HCT116 (cell line): ENCODE results near the gene MFSD6. TPM values are rescaled to one million over a fixed set of nuclear protein-coding genes. Genes with fewer than 3 reads are reported as not detected.

ENCODE experiments used
- ATAC-seq: fragments of 200-7000 bp; cut with Tn5 transposase; 2 replicates; pipeline ENCODE4 v1.9.1; 2020; ENCODE audit warnings: mild to moderate bottlenecking, moderate library complexity
- BruUV-seq: library from RNA; stranded (reverse); fragments of 400-500 nt; replicated peaks from 2 replicates; lab custom pipeline; 2021; lab: Mats Ljungman, UMichigan
- CTCF ChIA-PET: fragments of 300-600 bp; sonication (Branson Sonifier 250); formaldehyde crosslinking; loops from one replicate; lab custom pipeline; 2021; ENCODE audit warnings: antibody characterized with exemption; lab: Charles Lee
- POLR2A ChIA-PET: fragments of 300-600, 350-600 bp; sonication (Branson Sonifier 250); formaldehyde crosslinking; loops from one replicate; lab custom pipeline; 2021; ENCODE audit warnings: antibody characterized with exemption; lab: Charles Lee
- RAD21 ChIA-PET, 2 experiments: fragments of 300-600 bp; sonication (Branson Sonifier 250); formaldehyde crosslinking; loops; one replicate each; lab custom pipeline; 2023; ENCODE audit warnings: low total read pairs in 2 of 2; ENCODE audit not compliant: uncharacterized antibody in 2 of 2, unreplicated experiment in 2 of 2, low non-redundant PET in 1 of 2; lab: Charles Lee
- DNase-seq: peaks from one replicate; pipeline ENCODE4 v3.0.0-alpha.2; 2010; ENCODE audit warnings: low read depth, low spot score
- H2AFZ ChIP-seq: fragments of 200-600 bp; shearing (Covaris generic), sonication (generic); 2 replicates; pipeline ENCODE4 v1.6.1; 2017; ENCODE audit warnings: low read depth, mixed run types, mixed read lengths, antibody characterized with exemption, low read length; ENCODE audit not compliant: poor library complexity, severe bottlenecking
- H3K27ac ChIP-seq: 2 replicates; pipeline ENCODE4 v1.5.1; 2012; ENCODE audit warnings: low read depth, low read length
- H3K27me3 ChIP-seq: fragments of 200-600 bp; sonication (generic); 2 replicates; pipeline ENCODE4 v1.6.1; 2016; ENCODE audit warnings: mixed run types, low read length, mixed read lengths; ENCODE audit not compliant: insufficient read depth
- H3K36me3 ChIP-seq, 2 experiments: fragments of 200-500 bp in 1 of 2; fragments of 200-600 bp in 1 of 2; sonication (Bioruptor generic) in 1 of 2; sonication (generic) in 1 of 2; 2 replicates each; pipeline versions ENCODE4 v1.5.1 to v1.6.1; 2014 to 2016; ENCODE audit warnings: low read length in 2 of 2, inconsistent platforms in 1 of 2, mixed read lengths in 1 of 2, mixed run types in 1 of 2; ENCODE audit not compliant: insufficient read depth in 2 of 2, control insufficient read depth in 1 of 2
- H3K4me1 ChIP-seq, 2 experiments: fragments of 200-600 bp in 1 of 2; sonication (generic) in 1 of 2; 2 replicates each; pipeline versions ENCODE4 v1.5.1 to v1.6.1; 2012 to 2017; ENCODE audit warnings: low read length in 2 of 2, inconsistent platforms in 1 of 2, mild to moderate bottlenecking in 1 of 2, mixed read lengths in 1 of 2, mixed run types in 1 of 2, moderate library complexity in 1 of 2; ENCODE audit not compliant: insufficient read depth in 2 of 2, control insufficient read depth in 1 of 2
- H3K4me2 ChIP-seq: fragments of 200-600 bp; sonication (generic); 2 replicates; pipeline ENCODE4 v1.6.1; 2017; ENCODE audit warnings: mixed run types, low read length, mixed read lengths
- H3K4me3 ChIP-seq, 2 experiments: fragments of 200-600 bp in 1 of 2; sonication (generic) in 1 of 2; replicated peaks in 1 of 2; 2 replicates each; pipeline ENCODE4 v1.5.1; 2011 to 2016; ENCODE audit warnings: low read length in 2 of 2, control low read depth in 1 of 2, low read depth in 1 of 2, mild to moderate bottlenecking in 1 of 2, mixed read lengths in 1 of 2, mixed run types in 1 of 2
- H3K79me2 ChIP-seq: fragments of 200-600 bp; sonication (generic); 2 replicates; pipeline ENCODE4 v1.6.1; 2017; ENCODE audit warnings: mild to moderate bottlenecking, mixed run types, low read length, moderate library complexity, mixed read lengths; ENCODE audit not compliant: insufficient read depth
- H3K9ac ChIP-seq: fragments of 200-600 bp; sonication (generic); 2 replicates; pipeline ENCODE4 v1.6.1; 2016; ENCODE audit warnings: low read length, mixed read lengths
- H3K9me2 ChIP-seq: fragments of 200-600 bp; sonication (generic), shearing (Covaris generic); 2 replicates; pipeline ENCODE4 v1.6.1; 2017; ENCODE audit warnings: mixed run types, mild to moderate bottlenecking, moderate library complexity; ENCODE audit not compliant: insufficient read depth
- H3K9me3 ChIP-seq, 2 experiments: fragments of 200-500 bp in 1 of 2; fragments of 200-600 bp in 1 of 2; sonication (Bioruptor generic) in 1 of 2; sonication (generic) in 1 of 2; 2 replicates each; pipeline ENCODE4 v1.6.1; 2014 to 2017; ENCODE audit warnings: low read length in 2 of 2, mixed read lengths in 2 of 2, inconsistent platforms in 1 of 2, low read depth in 1 of 2, mild to moderate bottlenecking in 1 of 2, mixed run types in 1 of 2, moderate library complexity in 1 of 2; ENCODE audit not compliant: control insufficient read depth in 1 of 2, insufficient read depth in 1 of 2
- H4K20me1 ChIP-seq: fragments of 200-600 bp; sonication (generic), shearing (Covaris generic); 2 replicates; pipeline ENCODE4 v1.6.1; 2017; ENCODE audit warnings: mixed run types, mild to moderate bottlenecking, moderate library complexity; ENCODE audit not compliant: insufficient read depth
- CBX3 ChIP-seq: IDR thresholded peaks from 2 replicates; pipeline ENCODE4 v1.6.1; 2012; ENCODE audit warnings: low read depth
- EGR1 ChIP-seq: IDR thresholded peaks from 2 replicates; pipeline ENCODE4 v1.6.1; 2012; ENCODE audit warnings: low read depth
- ELF1 ChIP-seq: IDR thresholded peaks from 2 replicates; pipeline ENCODE4 v1.6.1; 2012; ENCODE audit warnings: low read depth, borderline replicate concordance
- EZH2 ChIP-seq: fragments of 200-600 bp; sonication (generic); IDR thresholded peaks from 2 replicates; pipeline ENCODE4 v1.6.1; 2017; ENCODE audit warnings: antibody characterized with exemption, mixed run types
- FOSL1 ChIP-seq: IDR thresholded peaks from 2 replicates; pipeline ENCODE4 v1.6.1; 2012; ENCODE audit warnings: low read depth
- POLR2A ChIP-seq: IDR thresholded peaks from 2 replicates; pipeline ENCODE4 v1.7.0; 2011; ENCODE audit warnings: borderline replicate concordance; ENCODE audit not compliant: insufficient read depth, insufficient read length; ENCODE audit errors: extremely low read depth
- POLR2AphosphoS5 ChIP-seq: IDR thresholded peaks from 2 replicates; pipeline ENCODE4 v1.6.1; 2011; ENCODE audit warnings: mild to moderate bottlenecking, low read depth, low read length, moderate library complexity
- RAD21 ChIP-seq: IDR thresholded peaks from 2 replicates; pipeline ENCODE4 v1.6.1; 2012; ENCODE audit warnings: low read depth, mild to moderate bottlenecking
- SRF ChIP-seq: IDR thresholded peaks from 2 replicates; pipeline ENCODE4 v1.6.1; 2012; ENCODE audit warnings: low read depth
- TCF7L2 ChIP-seq: IDR thresholded peaks from 2 replicates; pipeline ENCODE4 v1.7.0; 2011; ENCODE audit warnings: borderline replicate concordance, inconsistent platforms; ENCODE audit not compliant: insufficient read depth, insufficient read length; ENCODE audit errors: extremely low read depth
- ZFX ChIP-seq: fragments of 450-650 bp; IDR thresholded peaks from 2 replicates; pipeline ENCODE4 v1.6.1; 2017
- intact Hi-C: fragments of 100-400 bp; cut with micrococcal nuclease; formaldehyde crosslinking; loops from 2 replicates; pipeline ENCODE4 v1.10.0; 2022
- total RNA-seq: library from RNA; stranded (reverse); gene quantifications from one replicate; pipeline ENCODE4 v1.2.1, GENCODE V29; 2021; ENCODE audit not compliant: unreplicated experiment
- TF ChIP-seq, protein P1 (sequence below), 3 experiments: fragments of 200-600 bp in 1 of 3; sonication (generic) in 1 of 3; IDR thresholded peaks in 2 of 3; conservative IDR thresholded peaks in 1 of 3; 2 replicates each; pipeline ENCODE4 v1.5.1; 2012 to 2017; ENCODE audit warnings: low read depth in 2 of 3, low read length in 2 of 3, antibody characterized with exemption in 1 of 3, borderline replicate concordance in 1 of 3, control low read depth in 1 of 3, mild to moderate bottlenecking in 1 of 3, mixed read lengths in 1 of 3, mixed run types in 1 of 3, moderate library complexity in 1 of 3; ENCODE audit not compliant: insufficient read depth in 1 of 3
- TF ChIP-seq, protein P2 (sequence below): IDR thresholded peaks from 2 replicates; pipeline ENCODE4 v1.6.1; 2011; ENCODE audit warnings: mild to moderate bottlenecking, low read length, moderate library complexity; ENCODE audit not compliant: insufficient replicate concordance; ENCODE audit errors: extremely low read depth
- TF ChIP-seq, protein P3 (sequence below): IDR thresholded peaks from 2 replicates; pipeline ENCODE4 v1.6.1; 2012; ENCODE audit warnings: low read depth
- TF ChIP-seq, protein P4 (sequence below): IDR thresholded peaks from 2 replicates; pipeline ENCODE4 v1.6.1; 2012

Gene MFSD6
- total RNA-seq, 1 experiment from 2014 or later = 18.6 TPM

DNA sequence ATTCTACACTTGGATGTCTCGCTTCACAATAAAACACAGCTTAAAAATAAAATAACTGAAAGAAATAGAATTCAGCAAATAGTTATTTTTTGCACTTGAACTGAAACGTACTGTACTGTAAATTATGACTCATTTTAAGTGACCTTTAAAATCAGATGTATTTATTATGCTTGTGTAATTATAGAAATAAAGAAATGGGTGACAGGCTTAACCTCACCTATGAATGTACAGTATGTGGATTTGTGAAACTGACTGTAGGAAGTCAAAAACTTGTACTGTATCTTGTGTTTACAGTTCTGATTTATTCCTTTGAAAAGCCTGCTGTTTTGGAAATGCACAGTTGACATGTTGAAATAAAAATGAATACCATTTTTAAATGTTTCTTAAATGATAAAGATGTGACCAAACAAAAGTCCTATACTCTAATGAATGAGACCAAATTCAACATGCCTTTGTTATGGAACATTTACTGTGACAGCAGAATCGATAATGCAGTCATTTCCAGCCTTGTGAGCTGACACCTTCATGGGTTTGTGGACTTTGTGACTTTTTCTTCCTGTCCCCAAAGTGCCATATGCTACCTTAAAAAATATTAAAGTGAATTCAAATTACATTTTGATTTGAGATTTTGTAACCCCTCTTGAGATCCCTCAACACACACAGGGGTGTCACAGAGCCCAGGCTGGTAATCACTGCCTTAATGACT lies 93.7 kb downstream of the MFSD6 start:
- POLR2A ChIA-PET = no interaction called here
- no peaks in the 10 kb centered on the region for H3K36me3 ChIP-seq

More for the DNA sequence above, 93.7 kb downstream of the MFSD6 start:
- H3K4me3 ChIP-seq = no peak overlapping the region
- BruUV-seq = no TSS peak
- no peaks in the 10 kb centered on the region for H3K9me3 ChIP-seq
- DNase-seq (no peak), ATAC-seq (no peak)
- no peak overlapping the region for H3K27ac ChIP-seq
- H4K20me1 ChIP-seq = no peaks in the 10 kb centered on the region
- H3K4me1 ChIP-seq = peaks cover 2 to 5% of the 10 kb centered on the region in 2 experiments; a peak in 2 of 4 replicates
- intact Hi-C loops = no loop called here
- no peaks in the 10 kb centered on the region for H3K9me2 ChIP-seq
- no peak overlapping the region for H3K9ac ChIP-seq
- no peaks in the 10 kb centered on the region for H3K79me2 ChIP-seq
- TF ChIP-seq TCF7L2 = no peak
- TF ChIP-seq RAD21 = no peak
- no peak for TF ChIP-seq FOSL1
- no peak for TF ChIP-seq SRF
- TF ChIP-seq CBX3 = no peak
- TF ChIP-seq, protein P1, sequence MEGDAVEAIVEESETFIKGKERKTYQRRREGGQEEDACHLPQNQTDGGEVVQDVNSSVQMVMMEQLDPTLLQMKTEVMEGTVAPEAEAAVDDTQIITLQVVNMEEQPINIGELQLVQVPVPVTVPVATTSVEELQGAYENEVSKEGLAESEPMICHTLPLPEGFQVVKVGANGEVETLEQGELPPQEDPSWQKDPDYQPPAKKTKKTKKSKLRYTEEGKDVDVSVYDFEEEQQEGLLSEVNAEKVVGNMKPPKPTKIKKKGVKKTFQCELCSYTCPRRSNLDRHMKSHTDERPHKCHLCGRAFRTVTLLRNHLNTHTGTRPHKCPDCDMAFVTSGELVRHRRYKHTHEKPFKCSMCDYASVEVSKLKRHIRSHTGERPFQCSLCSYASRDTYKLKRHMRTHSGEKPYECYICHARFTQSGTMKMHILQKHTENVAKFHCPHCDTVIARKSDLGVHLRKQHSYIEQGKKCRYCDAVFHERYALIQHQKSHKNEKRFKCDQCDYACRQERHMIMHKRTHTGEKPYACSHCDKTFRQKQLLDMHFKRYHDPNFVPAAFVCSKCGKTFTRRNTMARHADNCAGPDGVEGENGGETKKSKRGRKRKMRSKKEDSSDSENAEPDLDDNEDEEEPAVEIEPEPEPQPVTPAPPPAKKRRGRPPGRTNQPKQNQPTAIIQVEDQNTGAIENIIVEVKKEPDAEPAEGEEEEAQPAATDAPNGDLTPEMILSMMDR (IDR thresholded peaks at IDR 0.05 in 2 of 3, conservative IDR thresholded peaks at IDR 0.05 in 1 of 3; ENCODE audit: borderline replicate concordance in 1 of 3, insufficient read depth in 1 of 3, low read depth in 2 of 3, low read length in 2 of 3) = no peak
- no peak for TF ChIP-seq EZH2
- TF ChIP-seq, protein P2, sequence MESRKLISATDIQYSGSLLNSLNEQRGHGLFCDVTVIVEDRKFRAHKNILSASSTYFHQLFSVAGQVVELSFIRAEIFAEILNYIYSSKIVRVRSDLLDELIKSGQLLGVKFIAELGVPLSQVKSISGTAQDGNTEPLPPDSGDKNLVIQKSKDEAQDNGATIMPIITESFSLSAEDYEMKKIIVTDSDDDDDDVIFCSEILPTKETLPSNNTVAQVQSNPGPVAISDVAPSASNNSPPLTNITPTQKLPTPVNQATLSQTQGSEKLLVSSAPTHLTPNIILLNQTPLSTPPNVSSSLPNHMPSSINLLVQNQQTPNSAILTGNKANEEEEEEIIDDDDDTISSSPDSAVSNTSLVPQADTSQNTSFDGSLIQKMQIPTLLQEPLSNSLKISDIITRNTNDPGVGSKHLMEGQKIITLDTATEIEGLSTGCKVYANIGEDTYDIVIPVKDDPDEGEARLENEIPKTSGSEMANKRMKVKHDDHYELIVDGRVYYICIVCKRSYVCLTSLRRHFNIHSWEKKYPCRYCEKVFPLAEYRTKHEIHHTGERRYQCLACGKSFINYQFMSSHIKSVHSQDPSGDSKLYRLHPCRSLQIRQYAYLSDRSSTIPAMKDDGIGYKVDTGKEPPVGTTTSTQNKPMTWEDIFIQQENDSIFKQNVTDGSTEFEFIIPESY = no peak
- TF ChIP-seq POLR2A = no peak
- no peak for TF ChIP-seq EGR1
- TF ChIP-seq POLR2AphosphoS5 = no peak
- no peak for TF ChIP-seq ZFX
- TF ChIP-seq ELF1 = no peak
- TF ChIP-seq, protein P3, sequence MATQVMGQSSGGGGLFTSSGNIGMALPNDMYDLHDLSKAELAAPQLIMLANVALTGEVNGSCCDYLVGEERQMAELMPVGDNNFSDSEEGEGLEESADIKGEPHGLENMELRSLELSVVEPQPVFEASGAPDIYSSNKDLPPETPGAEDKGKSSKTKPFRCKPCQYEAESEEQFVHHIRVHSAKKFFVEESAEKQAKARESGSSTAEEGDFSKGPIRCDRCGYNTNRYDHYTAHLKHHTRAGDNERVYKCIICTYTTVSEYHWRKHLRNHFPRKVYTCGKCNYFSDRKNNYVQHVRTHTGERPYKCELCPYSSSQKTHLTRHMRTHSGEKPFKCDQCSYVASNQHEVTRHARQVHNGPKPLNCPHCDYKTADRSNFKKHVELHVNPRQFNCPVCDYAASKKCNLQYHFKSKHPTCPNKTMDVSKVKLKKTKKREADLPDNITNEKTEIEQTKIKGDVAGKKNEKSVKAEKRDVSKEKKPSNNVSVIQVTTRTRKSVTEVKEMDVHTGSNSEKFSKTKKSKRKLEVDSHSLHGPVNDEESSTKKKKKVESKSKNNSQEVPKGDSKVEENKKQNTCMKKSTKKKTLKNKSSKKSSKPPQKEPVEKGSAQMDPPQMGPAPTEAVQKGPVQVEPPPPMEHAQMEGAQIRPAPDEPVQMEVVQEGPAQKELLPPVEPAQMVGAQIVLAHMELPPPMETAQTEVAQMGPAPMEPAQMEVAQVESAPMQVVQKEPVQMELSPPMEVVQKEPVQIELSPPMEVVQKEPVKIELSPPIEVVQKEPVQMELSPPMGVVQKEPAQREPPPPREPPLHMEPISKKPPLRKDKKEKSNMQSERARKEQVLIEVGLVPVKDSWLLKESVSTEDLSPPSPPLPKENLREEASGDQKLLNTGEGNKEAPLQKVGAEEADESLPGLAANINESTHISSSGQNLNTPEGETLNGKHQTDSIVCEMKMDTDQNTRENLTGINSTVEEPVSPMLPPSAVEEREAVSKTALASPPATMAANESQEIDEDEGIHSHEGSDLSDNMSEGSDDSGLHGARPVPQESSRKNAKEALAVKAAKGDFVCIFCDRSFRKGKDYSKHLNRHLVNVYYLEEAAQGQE = no peak
- TF ChIP-seq, protein P4, sequence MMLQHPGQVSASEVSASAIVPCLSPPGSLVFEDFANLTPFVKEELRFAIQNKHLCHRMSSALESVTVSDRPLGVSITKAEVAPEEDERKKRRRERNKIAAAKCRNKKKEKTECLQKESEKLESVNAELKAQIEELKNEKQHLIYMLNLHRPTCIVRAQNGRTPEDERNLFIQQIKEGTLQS = no peak
- H3K4me2 ChIP-seq = peak overlapping the region; percentile 11; the same call in 1 of the 2 replicates
- H3K27me3 ChIP-seq = no peaks in the 10 kb centered on the region
- ChIA-PET CTCF (no interaction called here), RAD21 (no interaction called here)
- no peak overlapping the region for H2AFZ ChIP-seq
